HepG2 (cell line): Measurements from ENCODE around the gene RPUSD2. TPM values are rescaled to one million over a fixed set of nuclear protein-coding genes. Genes with fewer than 3 reads are reported as not detected.

Source experiments
- ATAC-seq: fragments of 200-7000 bp; cut with Tn5 transposase; 3 replicates; pipeline ENCODE4 v1.9.1; 2020; ENCODE audit warnings: mild to moderate bottlenecking, moderate library complexity
- BruUV-seq: library from RNA; stranded (reverse); fragments of 400-500 nt; replicated peaks from 2 replicates; lab custom pipeline; 2021; lab: Mats Ljungman, UMichigan
- CTCF ChIA-PET: fragments of 300-600 bp; formaldehyde crosslinking; extraction: SDS; loops from one replicate; lab custom pipeline; 2021; ENCODE audit warnings: low total read pairs, inconsistent platforms, low intra/inter-chr PET ratio; lab: Yijun Ruan, JAX
- POLR2A ChIA-PET: fragments of 350-600 bp; sonication (Branson Sonifier 250); formaldehyde crosslinking; loops from one replicate; lab custom pipeline; 2020; ENCODE audit warnings: antibody characterized with exemption, inconsistent platforms; lab: Yijun Ruan, JAX
- DNase-seq: peaks from one replicate; pipeline ENCODE4 v3.0.0-alpha.2; 2015; ENCODE audit warnings: low spot score
- FAIRE-seq: peaks from 3 replicates; lab custom pipeline; 2011; peaks lifted over from hg19 to GRCh38; lab: Jason Lieb, UNC
- H2AFZ ChIP-seq: one replicate; pipeline ENCODE4 v1.6.1; 2011; ENCODE audit warnings: low read length, inconsistent platforms
- H3K27ac ChIP-seq: fragments of 300-600 bp; 3 replicates; pipeline ENCODE4 v1.8.0; 2011; ENCODE audit warnings: mixed run types, mild to moderate bottlenecking, mixed read lengths, low read length, inconsistent platforms; ENCODE audit not compliant: insufficient read depth; ENCODE audit errors: extremely low read length
- H3K27me3 ChIP-seq, 2 experiments: fragments of 200-600 bp in 1 of 2; 2 replicates in 1 of 2; 3 replicates in 1 of 2; pipeline versions ENCODE4 v1.6.0 to v1.8.0; 2011; ENCODE audit warnings: low read length in 2 of 2, mild to moderate bottlenecking in 2 of 2, moderate library complexity in 2 of 2, inconsistent platforms in 1 of 2; ENCODE audit not compliant: insufficient read depth in 2 of 2, control insufficient read depth in 1 of 2
- H3K36me3 ChIP-seq, 2 experiments: fragments of 200-600 bp in 1 of 2; replicated peaks in 1 of 2; 2 replicates in 1 of 2; 3 replicates in 1 of 2; pipeline versions ENCODE4 v1.5.1 to v1.8.0; 2011; ENCODE audit warnings: low read length in 2 of 2, inconsistent platforms in 1 of 2; ENCODE audit not compliant: insufficient read depth in 2 of 2, control insufficient read depth in 1 of 2
- H3K4me1 ChIP-seq: 2 replicates; pipeline ENCODE4 v1.5.1; 2012; ENCODE audit warnings: low read length, inconsistent platforms; ENCODE audit not compliant: insufficient read depth
- H3K4me2 ChIP-seq: 2 replicates; pipeline ENCODE4 v1.6.0; 2011; ENCODE audit warnings: low read depth, low read length, inconsistent platforms
- H3K4me3 ChIP-seq, 3 experiments: fragments of 200-600 bp in 1 of 3; sonication (generic), shearing (Covaris generic) in 1 of 3; replicated peaks in 1 of 3; 2 replicates each; pipeline ENCODE4 v1.5.1; 2011 to 2016; ENCODE audit warnings: low read length in 3 of 3, inconsistent platforms in 2 of 3, low read depth in 2 of 3, mild to moderate bottlenecking in 2 of 3, control low read depth in 1 of 3, mixed read lengths in 1 of 3; ENCODE audit not compliant: insufficient read depth in 1 of 3
- H3K79me2 ChIP-seq: one replicate; pipeline ENCODE4 v1.6.1; 2011; ENCODE audit warnings: low read length, inconsistent platforms; ENCODE audit not compliant: insufficient read depth
- H3K9ac ChIP-seq: 2 replicates; pipeline ENCODE4 v1.6.0; 2011; ENCODE audit warnings: mild to moderate bottlenecking, low read depth, low read length, inconsistent platforms; ENCODE audit not compliant: insufficient read depth
- H3K9me3 ChIP-seq: 2 replicates; pipeline ENCODE4 v1.5.1; 2012; ENCODE audit warnings: mild to moderate bottlenecking, low read length
- H4K20me1 ChIP-seq: 2 replicates; pipeline ENCODE4 v1.6.0; 2011; ENCODE audit warnings: inconsistent platforms, mild to moderate bottlenecking, low read length, moderate library complexity; ENCODE audit not compliant: insufficient read depth
- AHR ChIP-seq: IDR thresholded peaks from 2 replicates; pipeline ENCODE4 v1.6.1; 2018; ENCODE audit warnings: missing genetic modification reagents, missing compliant biosample characterization
- GLMP ChIP-seq: sonication (generic); formaldehyde crosslinking; IDR thresholded peaks from 2 replicates; pipeline ENCODE4 v1.9.0; 2021; ENCODE audit warnings: missing genetic modification reagents, mild to moderate bottlenecking, borderline replicate concordance
- LRRFIP1 ChIP-seq: sonication (generic); formaldehyde crosslinking; conservative IDR thresholded peaks from 2 replicates; pipeline ENCODE4 v1.4.0; 2020; ENCODE audit warnings: missing genetic modification reagents
- MTF1 ChIP-seq: sonication (generic); formaldehyde crosslinking; IDR thresholded peaks from 2 replicates; pipeline ENCODE4 v1.5.0; 2020; ENCODE audit warnings: missing genetic modification reagents
- PHF5A ChIP-seq: IDR thresholded peaks from one replicate; pipeline ENCODE4 v1.6.1; 2018; ENCODE audit warnings: low read depth, missing genetic modification reagents; ENCODE audit not compliant: unreplicated experiment
- PITX1 ChIP-seq: sonication (generic); formaldehyde crosslinking; IDR thresholded peaks from 2 replicates; pipeline ENCODE4 v1.5.1; 2020; ENCODE audit warnings: mild to moderate bottlenecking, missing genetic modification reagents
- ZBTB26 ChIP-seq: IDR thresholded peaks from 2 replicates; pipeline ENCODE4 v1.6.1; 2016; ENCODE audit warnings: missing compliant biosample characterization, missing genetic modification reagents, borderline replicate concordance
- ZNF274 ChIP-seq: sonication (generic); formaldehyde crosslinking; IDR thresholded peaks from 2 replicates; pipeline ENCODE4 v1.5.1; 2020; ENCODE audit warnings: mild to moderate bottlenecking, missing genetic modification reagents
- ZNF720 ChIP-seq: sonication (generic); formaldehyde crosslinking; IDR thresholded peaks from 2 replicates; pipeline ENCODE4 v1.4.0; 2020; ENCODE audit warnings: missing genetic modification reagents
- WGBS: methylation state at CpG from one replicate; pipeline ENCODE4 v1.1.6; 2017; ENCODE audit warnings: low lambda C conversion rate; 5-methylcytosine and 5-hydroxymethylcytosine counted together
- in situ Hi-C: cut with HindIII; loops from 2 replicates; pipeline ENCODE4 v1.10.0; 2017; ENCODE audit warnings: low pct_unique_long_range_greater_than_20kb; ENCODE audit not compliant: extremely low pct_ligation_motif_present
- intact Hi-C: fragments of 100-400 bp; cut with micrococcal nuclease; formaldehyde crosslinking; loops from one replicate; pipeline ENCODE4 v1.10.0; 2022; ENCODE audit not compliant: unreplicated experiment
- polyA plus RNA-seq, 8 experiments: library from polyadenylated mRNA; depleted of rRNA in 3 of 8; stranded (reverse) in 7 of 8; unstranded in 1 of 8; fragments of >200 nt; fragmentation: Illumina TruSeq in 4 of 8; extraction: Trizol in 4 of 8; gene quantifications; 2 replicates each; pipeline versions ENCODE4 v1.2.1 to v1.2.3, GENCODE V29; 2011 to 2016; ENCODE audit warnings: low read depth in 4 of 8, missing spikeins in 1 of 8, mixed read lengths in 1 of 8; ENCODE audit not compliant: insufficient read depth in 1 of 8
- total RNA-seq, 5 experiments: library from RNA; depleted of rRNA; stranded (reverse); fragments of >200 nt; fragmentation: Illumina TruSeq; extraction: Trizol; gene quantifications; 2 replicates each; pipeline ENCODE4 v1.2.3, GENCODE V29; 2016; ENCODE audit warnings: low read depth in 1 of 5

Gene RPUSD2
- total and polyA plus RNA-seq, 2 of the 13 experiments (the other 11 are each of a cell fraction or from before 2014, with no cell fraction given): 8.6 to 14.5 TPM

GRCh38 chr15:40618023-40618422 is 48.9 kb downstream of the RPUSD2 start:
- Histone ChIP-seq H3K4me3 (no peak overlapping the region), H3K36me3 (peaks cover 0 to 34% of the 10 kb centered on the region in 2 experiments; a peak in 2 of 5 replicates), H3K4me2 (no peak overlapping the region), H3K9me3 (no peaks in the 10 kb centered on the region), H3K27ac (no peak overlapping the region), H3K4me1 (no peaks in the 10 kb centered on the region), H3K79me2 (no peaks in the 10 kb centered on the region), H3K27me3 (no peaks in the 10 kb centered on the region), H4K20me1 (no peaks in the 10 kb centered on the region), H2AFZ (no peak overlapping the region), H3K9ac (no peak overlapping the region)
- ChIA-PET POLR2A (no interaction called here), CTCF (no interaction called here)
- in situ Hi-C loops (no loop called here), intact Hi-C loops (no loop called here)
- ATAC-seq (no peak), DNase-seq (no peak), FAIRE-seq (no peak)
- WGBS: 98% methylated on average over 2 of the region's 2 CpGs
- TF ChIP-seq LRRFIP1 (CRISPR knock-in tag) (no peak), MTF1 (no peak), ZBTB26 (CRISPR knock-in tag) (no peak), PHF5A (no peak), ZNF720 (CRISPR knock-in tag) (no peak), AHR (no peak), PITX1 (no peak), ZNF274 (CRISPR knock-in tag) (no peak), GLMP (CRISPR knock-in tag) (no peak)
- BruUV-seq: no TSS peak
